ENCODE results near the gene PMAIP1. TPM values are rescaled to one million over a fixed set of nuclear protein-coding genes. Genes with fewer than 3 reads are reported as not detected.

Gene PMAIP1
- total and polyA plus RNA-seq, 2 of the 8 experiments (the other 6 are each of a cell fraction or from before 2014, with no cell fraction given), result 51.7 to 84.1 TPM

DNA sequence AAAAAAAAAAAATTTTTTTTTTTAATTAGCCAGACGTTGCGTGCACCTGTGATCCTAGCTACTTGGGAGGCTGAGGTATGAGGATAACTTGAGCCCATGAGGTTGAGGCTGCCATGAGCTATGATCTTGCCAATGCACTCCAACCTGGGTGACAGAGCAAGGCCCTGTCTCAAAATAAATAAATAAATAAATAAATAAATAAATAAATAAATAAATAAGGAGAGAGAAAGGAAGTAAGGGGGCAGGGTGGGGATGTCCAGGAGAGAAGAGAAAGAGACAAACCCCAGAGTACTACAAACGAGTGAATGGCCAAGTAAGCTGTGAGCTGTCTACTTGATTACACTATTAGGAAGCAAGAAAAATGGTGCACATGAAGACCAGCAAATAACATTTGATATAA, 7.7 kb upstream of the PMAIP1 start:
- Histone ChIP-seq H2AK5ac (ENCODE audit: low read depth, low read length) (no peak overlapping the region), H3K79me1 (ENCODE audit: low read depth, low read length) (no peaks in the 10 kb centered on the region), H3K23ac (ENCODE audit: insufficient read length) (no peak overlapping the region), H3K4me3 (ENCODE audit: extremely low read depth in 1 of 4, insufficient read depth in 2 of 4, low read depth in 3 of 4, low read length in 4 of 4) (no peak overlapping the region), H3K4ac (replicated peaks; ENCODE audit: insufficient read length, low read depth, low read length) (no peak overlapping the region), H3K23me2 (ENCODE audit: low read depth, low read length) (peaks cover under 1% of the 10 kb centered on the region), H4K91ac (replicated peaks; ENCODE audit: insufficient read length, low read length) (no peak overlapping the region), H3K9me3 (ENCODE audit: insufficient read depth in 2 of 2, low read depth in 1 of 2, low read length in 1 of 2) (no peaks in the 10 kb centered on the region), H3K27me3 (replicated peaks in 1 of 4; ENCODE audit: control insufficient read depth in 3 of 4, extremely low read depth in 1 of 4, insufficient read depth in 3 of 4, low read length in 3 of 4) (no peaks in the 10 kb centered on the region), H2AFZ (ENCODE audit: low read length) (no peak overlapping the region), H2BK15ac (ENCODE audit: low read length) (no peak overlapping the region), H3K14ac (ENCODE audit: insufficient read length) (no peak overlapping the region), H3K36me3 (ENCODE audit: control insufficient read depth in 2 of 4, insufficient read depth in 4 of 4, low read length in 3 of 4) (no peaks in the 10 kb centered on the region), H3K4me1 (replicated peaks in 1 of 4; ENCODE audit: control insufficient read depth in 3 of 4, insufficient read depth in 4 of 4, low read length in 3 of 4) (peaks cover 0 to 3% (median under 1%) of the 10 kb centered on the region in 4 experiments; a peak in 2 of 7 replicates), H2BK120ac (replicated peaks; ENCODE audit: low read depth, low read length) (no peak overlapping the region), H4K20me1 (replicated peaks in 1 of 2; ENCODE audit: control insufficient read depth in 1 of 2, insufficient read depth in 2 of 2, low read length in 2 of 2) (no peaks in the 10 kb centered on the region), H4K5ac (ENCODE audit: insufficient read length, low read depth, low read length) (no peak overlapping the region), H3K79me2 (ENCODE audit: control insufficient read depth in 1 of 2, insufficient read depth in 2 of 2, low read length in 2 of 2) (no peaks in the 10 kb centered on the region), H2BK20ac (ENCODE audit: low read length) (no peak overlapping the region), H4K8ac (ENCODE audit: extremely low read depth, insufficient read depth, low read length) (no peak overlapping the region), H3K9ac (replicated peaks in 1 of 4; ENCODE audit: extremely low read depth in 1 of 4, low read depth in 3 of 4, low read length in 3 of 4) (no peak overlapping the region), H3K27ac (ENCODE audit: low read depth, low read length) (no peak overlapping the region), H3K18ac (ENCODE audit: extremely low read depth, low read length) (no peak overlapping the region), H2BK5ac (ENCODE audit: low read depth, low read length) (no peak overlapping the region), H2BK12ac (ENCODE audit: low read depth, low read length) (no peak overlapping the region), H3K4me2 (ENCODE audit: insufficient read depth in 1 of 2, low read depth in 2 of 2, low read length in 2 of 2) (no peak overlapping the region), H3K56ac (replicated peaks; ENCODE audit: insufficient read length, low read depth, low read length) (no peak overlapping the region)
- FAIRE-seq (no peak), DNase-seq (ENCODE audit: low read depth in 1 of 2, low spot score in 2 of 2) (no peak)
- TF ChIP-seq CHD1 (IDR thresholded peaks at IDR 0.05; ENCODE audit: low read depth, low read length), result no peak
- CTCF ChIA-PET (ENCODE audit: partially characterized antibody), result interaction anchor here (1.1 to 1.8 kb wide), 4 partner anchors 9 to 56 kb away, joined by 3 to 8 read pairs (median 3); no protein-coding TSS in a partner anchor
- WGBS, 2 experiments (ENCODE audit: extremely low coverage in 1 of 2, insufficient coverage in 1 of 2, insufficient read length in 1 of 2, insufficient replicate concordance in 2 of 2, low coverage in 1 of 2, low lambda C conversion rate in 2 of 2, missing lambda C conversion rate in 1 of 2), result 95% methylated on average over 3 of the region's 3 CpGs; no CpG with 5 or more reads in 1 of the 2 experiments
- POLR2A ChIA-PET (ENCODE audit: partially characterized antibody), result interaction anchor here (1.1 to 5.3 kb wide), 2 partner anchors 8 to 28 kb away, joined by 3 to 34 read pairs; partner anchors contain the start of gene PMAIP1
